ENCODE results near the gene LY9. TPM values are rescaled to one million over a fixed set of nuclear protein-coding genes. Genes with fewer than 3 reads are reported as not detected.
"Not testable (repeated sequence)": the region's sequence is repeated elsewhere in the genome, so short reads cannot be mapped to it uniquely, and the experiment has no call there.

LY9 gene
- total RNA-seq, 1 donor from 2014 or later, result not detected

DNA sequence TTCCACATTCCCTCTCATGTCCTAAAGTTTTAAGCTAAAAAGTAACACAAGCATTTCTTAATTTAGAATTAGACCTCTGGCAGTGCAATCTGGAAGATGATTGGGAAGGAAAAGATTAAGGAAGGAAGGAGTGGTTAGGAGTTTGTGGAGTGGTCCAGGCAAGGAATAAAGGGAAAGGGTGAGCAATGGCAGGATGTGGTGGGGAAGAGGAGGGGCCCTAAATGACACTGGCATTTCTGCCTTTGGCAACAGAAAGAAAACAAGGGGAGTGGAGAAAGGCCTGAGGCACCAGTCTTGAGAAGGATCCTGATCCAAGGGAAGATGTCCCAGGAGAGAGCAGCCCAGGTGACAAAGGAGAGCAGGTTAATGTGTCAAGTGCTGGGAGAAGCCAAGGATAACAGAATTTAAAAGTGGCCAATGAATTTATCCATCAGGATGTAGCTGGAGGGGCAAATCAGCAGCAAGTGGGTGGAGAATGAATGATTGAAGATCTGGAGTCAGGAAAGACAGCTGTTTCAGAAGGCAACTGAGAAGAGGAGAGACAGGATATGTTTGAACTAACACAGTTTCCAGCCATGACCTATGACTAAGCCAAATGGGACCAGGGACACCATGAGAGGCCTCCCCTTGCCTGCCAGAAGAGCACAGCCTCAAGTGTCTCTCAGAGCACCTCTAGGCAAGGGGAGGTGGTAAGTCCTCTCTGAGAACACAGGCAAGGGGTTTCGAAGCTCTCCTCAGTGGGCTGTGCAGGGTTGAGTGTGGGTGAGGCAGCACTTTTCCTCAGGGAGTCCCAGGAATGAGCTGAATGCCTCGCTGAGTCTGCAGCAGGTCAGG lies 20.9 kb upstream of the LY9 start:
- DNase-seq (ENCODE audit: low read depth, low spot score), result no peak

DNA sequence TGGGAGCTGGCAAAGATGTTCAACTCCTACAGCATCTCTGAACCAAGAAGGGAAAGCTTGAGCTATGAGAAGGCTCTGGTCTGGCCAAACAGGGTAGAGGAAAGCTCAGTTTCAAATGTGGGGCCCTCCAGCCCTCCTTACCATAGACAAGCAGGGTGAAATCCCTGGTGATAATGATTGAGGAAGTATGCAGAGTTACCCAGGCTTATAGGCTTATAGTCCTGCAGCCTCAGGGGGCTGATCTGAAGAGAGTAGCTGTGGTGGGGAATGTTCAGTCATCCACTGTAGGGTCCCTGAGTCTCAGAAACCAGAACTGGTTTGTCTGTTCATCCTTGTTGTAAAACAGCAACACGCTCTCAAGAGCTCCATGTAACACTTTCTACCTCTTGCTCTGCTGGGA lies 19.8 kb upstream of the LY9 start:
- DNase-seq (ENCODE audit: low read depth, low spot score), result no peak

DNA sequence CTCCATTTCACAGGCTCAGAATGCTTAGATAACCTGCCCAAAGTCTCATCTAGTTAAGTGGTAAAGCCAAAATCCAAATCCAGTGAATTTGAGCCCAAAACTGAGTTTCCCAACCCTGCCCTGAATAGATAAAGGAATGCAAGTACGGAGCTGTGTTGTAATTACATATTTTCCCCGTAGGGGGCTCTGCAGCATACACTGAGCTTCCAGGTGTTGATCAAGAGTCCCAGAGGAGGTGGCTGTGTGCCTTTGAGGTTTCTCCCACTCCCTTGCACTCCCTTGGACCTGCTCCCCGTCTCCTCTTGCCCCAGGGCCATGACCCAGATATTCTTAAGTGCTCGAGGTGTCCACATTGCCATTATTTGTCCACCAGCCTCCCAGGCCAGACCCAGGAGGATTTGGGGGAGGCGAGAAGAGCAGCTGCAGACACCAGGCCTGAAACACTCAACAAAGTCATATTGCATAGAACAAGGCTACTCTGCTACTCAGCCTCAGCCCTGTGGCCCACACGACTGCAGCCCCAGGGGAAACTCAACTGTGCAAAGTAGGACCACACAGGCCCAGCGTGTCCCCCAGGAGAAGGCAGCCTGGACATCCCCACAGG lies 18.4 kb upstream of the LY9 start:
- DNase-seq (ENCODE audit: low read depth, low spot score), result no peak

DNA sequence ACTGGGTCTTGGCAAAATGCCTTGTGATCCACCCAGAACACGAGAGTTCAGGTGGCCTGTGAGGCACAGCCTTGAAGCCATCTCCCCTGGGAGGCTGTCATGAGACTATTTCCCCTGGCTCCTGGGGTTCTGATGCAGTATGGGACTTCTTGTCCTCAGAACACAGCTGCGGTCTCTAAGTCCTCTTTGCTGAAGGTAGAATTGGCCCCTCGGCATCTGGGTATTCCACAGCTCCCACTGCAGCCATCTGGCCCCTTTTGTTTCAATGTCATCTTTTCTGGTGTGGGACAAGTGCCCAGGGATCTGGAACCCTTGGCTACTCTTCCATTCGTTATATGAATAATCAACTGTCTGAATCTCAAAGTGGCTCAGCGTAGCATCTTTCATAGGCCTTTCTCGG lies 17.0 kb upstream of the LY9 start:
- no peak for DNase-seq (ENCODE audit: low read depth, low spot score)

DNA sequence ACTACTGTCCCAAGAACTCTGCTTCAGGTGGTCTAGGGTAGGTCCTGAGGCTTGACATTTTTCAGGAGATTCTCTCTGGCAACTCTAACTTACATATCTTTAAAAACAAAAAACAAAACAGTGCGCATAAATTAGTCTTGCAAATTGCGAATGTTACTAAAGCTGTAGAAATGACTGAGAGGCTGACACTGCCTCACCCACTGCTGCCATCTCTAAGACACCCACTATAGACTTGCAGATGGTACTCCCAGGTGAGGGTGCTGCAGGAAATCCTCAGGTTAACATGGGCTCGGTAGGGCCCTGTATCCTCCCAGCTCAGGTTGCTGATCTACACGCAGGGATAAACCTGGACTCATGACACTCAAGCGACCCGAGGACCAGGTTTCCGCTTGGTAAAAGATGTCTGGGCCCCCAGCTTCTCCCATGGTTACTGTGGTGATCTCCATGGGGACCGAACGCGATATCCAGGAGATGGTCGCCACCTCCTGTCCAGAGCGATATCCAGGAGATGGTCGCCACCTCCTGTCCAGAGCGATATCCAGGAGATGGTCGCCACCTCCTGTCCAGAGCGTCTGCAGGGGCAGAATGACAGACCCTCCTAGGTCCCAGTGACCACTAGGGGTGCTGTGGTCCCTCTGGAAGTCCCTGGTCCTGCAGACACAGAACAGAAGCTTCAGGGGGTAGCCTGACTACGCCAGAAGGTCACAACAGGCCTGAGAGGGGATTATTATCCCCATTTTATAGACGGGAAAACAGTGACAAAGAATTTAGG lies 16.2 kb upstream of the LY9 start:
- no peak for DNase-seq (ENCODE audit: low read depth, low spot score)

DNA sequence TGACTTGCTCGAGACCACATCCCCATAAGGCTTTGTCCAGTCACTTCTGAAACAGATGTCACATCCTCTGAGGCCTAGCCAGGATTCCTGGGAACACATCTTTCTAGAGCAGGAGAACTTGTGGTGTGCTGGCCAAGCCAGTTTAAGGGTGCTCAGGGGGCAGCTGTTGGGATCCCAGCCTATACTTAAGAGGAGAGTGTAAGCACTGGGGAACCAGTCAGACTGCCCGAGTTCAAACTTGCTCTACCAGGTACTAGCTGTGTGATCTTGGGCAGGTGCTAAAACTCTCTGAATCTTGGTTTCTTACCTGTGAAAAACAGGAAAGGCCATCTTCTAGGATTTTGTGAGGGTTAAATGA lies 15.6 kb upstream of the LY9 start:
- DNase-seq (ENCODE audit: low read depth, low spot score), result no peak

DNA sequence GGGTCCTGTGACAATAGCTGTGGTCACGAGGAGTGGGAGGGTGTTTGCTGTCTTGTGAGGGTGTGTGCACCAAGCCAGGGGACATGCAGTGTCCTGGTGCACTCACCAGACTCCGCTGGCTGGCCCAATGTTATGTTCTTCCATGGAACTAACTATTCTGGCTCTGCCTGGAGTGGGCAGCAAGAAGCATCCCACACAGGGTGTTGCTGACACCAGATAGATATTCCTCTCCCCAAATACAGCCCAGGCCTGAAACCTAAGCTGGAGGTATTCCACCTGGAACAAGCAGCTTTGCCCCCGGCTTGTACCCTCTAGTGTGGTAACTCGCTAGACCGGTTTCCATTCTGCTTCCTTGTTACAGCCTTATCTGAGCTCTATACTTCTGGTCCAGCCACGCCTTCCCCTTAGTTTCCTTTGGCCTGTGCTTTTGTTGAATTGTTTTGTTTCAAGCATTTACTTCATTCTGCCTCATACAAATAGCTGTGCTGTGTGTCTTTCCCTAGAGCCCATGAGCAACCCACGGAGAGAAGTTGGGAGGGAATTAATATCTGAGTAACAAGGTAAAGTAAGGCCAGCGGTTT lies 14.7 kb upstream of the LY9 start:
- no peak for DNase-seq (ENCODE audit: low read depth, low spot score)

DNA sequence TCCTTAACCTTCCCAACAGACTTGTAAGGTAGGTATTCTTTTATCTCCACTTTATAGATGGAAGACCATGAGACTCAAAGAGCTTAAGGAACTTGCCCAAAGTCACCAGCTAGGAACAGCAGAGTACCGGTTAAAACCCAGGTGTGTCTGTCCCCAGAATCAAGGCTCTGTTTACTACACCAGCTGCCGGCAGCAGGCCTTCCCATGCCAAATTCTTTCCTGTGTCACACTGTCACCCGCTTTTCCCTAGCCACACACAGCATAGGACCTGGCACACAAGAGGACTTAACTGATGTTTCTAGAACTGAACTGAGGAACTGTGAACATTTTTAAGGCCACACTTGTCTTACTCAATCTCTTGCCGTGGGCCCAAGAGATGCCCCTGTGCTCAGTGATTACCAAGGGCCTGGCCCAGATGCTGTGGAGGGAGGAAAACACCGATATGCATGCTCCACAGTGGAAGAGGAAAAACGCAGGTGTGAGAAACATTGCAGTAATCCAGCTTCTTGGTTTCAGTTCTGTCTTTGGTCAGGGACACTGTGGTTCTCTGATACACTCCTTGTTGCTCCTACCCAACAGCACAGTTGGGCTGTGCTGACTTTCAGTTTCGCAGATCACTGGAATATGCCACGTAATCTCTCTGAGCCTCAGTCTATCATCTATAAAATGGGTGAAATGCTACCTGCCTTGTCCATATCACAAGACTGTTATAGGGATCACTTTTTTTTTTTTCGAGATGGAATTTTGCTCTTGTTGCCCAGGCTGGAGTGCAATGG lies 13.9 kb upstream of the LY9 start:
- no peak for DNase-seq (ENCODE audit: low read depth, low spot score)

DNA sequence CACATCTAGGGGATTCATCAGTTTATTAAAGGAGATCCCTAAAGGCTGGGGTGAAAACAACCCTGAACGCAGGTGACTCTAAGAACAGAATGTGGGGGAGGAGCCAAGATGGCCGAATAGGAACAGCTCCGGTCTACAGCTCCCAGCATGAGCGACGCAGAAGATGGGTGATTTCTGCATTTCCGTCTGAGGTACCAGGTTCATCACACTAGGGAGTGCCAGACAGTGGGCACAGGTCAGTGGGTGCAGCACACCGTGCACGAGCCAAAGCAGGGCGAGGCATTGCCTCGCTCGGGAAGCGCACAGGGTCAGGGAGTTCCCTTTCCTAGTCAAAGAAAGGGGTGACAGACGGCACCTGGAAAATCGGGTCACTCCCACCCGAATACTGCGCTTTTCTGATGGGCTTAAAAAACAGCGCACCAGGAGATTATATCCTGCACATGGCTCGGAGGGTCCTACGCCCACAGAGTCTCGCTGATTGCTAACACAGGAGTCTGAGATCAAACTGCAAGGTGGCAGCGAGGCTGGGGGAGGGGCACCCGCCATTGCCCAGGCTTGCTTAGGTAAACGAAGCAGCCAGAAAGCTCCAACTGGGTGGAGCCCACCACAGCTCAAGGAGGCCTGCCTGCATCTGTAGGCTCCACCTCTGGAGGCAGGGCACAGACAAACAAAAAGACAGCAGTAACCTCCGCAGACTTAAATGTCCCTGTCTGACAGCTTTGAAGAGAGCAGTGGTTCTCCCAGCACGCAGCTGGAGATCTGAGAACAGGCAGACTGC lies 12.8 kb upstream of the LY9 start:
- not testable (repeated sequence) for DNase-seq (ENCODE audit: low read depth, low spot score)

DNA sequence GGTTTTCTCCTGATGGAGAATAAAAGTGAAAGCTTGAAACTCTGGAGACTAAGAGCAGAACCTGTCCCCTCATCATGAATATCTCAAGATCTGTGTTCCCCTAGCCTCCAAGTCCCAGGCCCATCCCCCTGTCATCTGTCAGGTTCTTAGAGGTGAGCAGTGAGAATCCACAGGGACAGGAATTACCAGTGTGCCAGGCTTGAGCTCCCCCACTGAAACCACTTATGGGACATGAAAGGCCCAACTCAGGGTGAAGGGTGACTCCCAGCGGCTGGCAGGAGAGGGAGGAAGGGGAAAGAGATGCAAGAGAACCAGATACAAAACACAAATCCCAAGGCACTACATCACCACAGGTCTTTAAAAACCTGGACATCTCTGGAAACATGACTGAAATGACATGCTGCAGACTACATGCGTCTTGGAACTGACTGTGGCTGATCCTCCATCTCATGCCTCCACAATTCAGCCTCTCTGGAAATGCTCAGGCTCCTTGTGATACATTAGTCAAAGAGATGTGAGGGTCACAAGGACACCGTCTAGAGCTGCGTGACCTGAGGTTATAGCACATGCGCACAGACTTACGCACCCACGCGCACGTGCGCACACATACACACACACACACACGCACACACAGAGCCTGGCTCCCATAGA lies 6.8 kb upstream of the LY9 start:
- no peak for DNase-seq (ENCODE audit: low read depth, low spot score)

DNA sequence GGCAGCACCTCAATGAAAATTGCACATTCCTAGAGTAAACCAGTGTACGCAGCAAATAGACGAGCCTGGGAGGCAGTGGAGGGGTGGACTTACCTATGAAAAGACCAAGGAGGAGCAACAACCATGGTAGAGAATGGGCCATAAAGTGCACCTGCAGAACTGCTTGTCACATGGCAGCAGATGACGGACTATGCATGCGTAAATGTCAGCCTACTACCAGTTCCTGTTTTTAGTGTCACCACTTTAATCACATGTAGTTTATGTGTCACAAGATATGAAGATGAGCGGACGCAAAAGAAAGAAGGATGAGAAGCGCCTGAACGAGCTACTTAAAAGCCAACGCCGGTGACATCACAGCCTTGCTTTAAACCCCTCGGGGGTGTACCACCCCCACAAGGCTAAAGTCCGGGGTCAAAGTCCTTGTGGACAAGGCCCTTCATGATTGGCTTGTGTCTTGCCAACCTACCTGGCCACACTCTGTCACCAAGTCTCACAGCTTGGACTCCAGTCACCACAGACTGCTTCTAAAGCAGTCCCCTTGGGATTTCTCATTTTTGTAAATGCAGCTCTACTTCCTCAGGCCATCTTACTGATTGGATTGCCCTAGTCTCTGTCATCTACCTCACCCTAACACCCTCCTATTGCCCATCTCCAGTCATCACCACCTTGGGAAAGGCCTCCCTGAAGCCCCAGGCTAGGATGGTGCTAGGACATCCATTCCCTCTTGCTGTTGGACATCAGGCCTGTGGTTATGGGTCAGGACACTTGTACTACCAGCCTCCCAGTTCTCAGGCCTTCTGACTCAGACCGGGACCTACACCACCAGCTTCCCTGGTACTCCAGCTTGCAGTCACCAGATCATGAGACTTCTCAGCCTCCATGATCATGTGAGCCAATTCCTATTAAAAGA lies 6.0 kb upstream of the LY9 start:
- no peak for DNase-seq (ENCODE audit: low read depth, low spot score)

DNA sequence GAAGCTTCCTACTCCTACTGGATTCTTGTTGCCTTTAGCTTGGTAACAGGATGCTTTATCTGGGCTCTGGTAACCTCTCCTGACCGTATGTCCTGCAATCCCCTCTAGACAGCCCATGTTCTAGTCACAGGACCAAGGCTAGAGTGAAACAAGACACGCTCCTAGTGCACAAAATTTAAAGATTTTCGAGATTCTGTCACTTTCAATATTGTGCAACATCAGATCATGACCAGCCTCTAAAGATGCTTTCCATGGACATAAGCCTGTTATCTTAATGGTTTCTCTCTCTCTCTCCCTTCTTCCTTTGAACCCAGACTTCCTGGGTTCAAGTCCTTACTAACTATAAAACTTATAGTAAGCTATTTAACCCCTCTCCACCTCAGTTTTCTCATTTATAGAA lies 1.6 kb upstream of the LY9 start:
- DNase-seq (ENCODE audit: low read depth, low spot score), result no peak

DNA sequence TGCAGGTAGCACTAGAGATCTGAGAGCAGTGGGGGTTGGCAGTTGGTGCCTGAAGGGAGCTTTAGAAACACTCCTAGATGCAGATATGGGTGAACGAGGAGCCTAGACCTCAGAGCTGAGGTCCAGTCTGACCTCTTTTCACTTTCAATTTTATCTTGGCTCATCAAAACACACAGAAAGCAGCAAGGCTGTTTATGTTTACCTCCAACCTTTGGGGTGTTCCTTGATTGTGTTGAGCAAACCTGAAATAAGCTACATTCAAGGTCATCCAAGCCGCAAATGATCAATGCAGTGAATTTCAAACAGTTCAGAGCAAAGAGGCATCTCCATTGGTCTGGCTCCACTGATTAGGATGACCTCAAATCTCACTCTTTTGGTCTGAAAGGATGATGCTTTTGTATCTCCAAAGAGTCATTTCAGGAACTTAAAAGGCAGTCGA lies 1.3 kb downstream of the LY9 start:
- no peak for DNase-seq (ENCODE audit: low read depth, low spot score)

DNA sequence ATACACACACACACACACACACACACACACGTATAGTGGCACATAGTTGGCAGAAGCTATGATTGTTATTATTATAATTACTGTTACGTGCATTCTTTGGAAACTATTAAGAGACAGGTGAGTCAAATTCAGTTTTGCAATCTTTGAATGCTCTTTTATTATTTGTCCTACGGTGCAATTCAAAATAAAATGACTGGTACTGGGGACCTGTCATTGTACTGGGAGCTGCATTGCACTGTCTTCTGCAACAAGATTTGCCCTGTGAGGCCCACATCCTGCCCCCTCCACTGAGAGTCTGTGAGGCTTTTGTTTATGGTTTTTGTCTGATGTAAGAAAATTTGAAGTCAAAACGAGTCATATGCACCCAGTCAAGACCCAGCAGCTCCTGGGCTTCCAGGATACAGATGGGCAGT lies 1.9 kb downstream of the LY9 start:
- DNase-seq (ENCODE audit: low read depth, low spot score), result no peak

DNA sequence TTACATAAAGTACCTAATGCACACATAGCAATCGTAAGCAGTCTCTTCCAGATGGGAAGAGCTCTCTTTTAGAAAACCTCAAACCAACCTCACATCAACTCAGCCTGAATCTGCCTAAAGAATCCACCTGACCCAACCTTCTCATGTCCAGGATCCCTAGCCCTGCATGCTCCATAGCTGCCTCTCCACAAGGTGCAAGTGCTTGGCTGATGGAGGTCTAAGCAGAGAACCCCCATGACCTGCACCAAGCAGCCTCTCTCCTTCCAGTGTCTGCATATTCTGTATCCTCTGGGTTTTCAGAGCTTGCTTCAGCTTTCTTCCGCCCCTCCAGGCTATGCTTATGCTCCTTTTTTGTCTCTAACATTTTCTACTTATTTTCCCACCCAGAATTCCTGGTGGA lies 2.5 kb downstream of the LY9 start:
- DNase-seq (ENCODE audit: low read depth, low spot score), result no peak

DNA sequence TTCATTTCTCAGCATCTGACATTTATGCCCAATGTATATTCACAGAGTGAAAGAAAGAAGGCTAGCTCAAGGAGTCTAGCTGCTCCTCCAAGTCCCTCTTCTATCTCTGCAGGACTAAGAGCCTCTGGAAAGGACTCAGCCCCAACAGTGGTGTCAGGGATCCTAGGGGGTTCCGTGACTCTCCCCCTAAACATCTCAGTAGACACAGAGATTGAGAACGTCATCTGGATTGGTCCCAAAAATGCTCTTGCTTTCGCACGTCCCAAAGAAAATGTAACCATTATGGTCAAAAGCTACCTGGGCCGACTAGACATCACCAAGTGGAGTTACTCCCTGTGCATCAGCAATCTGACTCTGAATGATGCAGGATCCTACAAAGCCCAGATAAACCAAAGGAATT lies 3.7 kb downstream of the LY9 start:
- no peak for DNase-seq (ENCODE audit: low read depth, low spot score)

DNA sequence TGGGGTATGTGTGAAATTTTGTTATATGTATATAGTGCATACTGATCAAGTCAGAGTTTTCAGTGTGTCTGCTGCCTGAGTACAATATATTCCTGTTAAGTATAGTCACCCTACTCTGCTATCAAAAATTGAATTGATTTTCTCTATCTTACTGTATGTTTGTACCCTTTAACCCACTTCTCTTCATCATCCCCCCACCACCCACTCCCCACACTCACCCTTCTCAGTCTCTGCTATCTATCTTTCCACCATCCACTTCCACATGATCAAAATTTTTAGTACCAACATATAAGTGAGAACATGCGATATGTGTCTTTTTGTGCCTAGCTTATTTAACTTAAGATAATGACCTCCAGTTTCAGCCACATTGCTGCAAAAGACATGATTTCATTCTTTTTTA lies 4.2 kb downstream of the LY9 start:
- no peak for DNase-seq (ENCODE audit: low read depth, low spot score)

DNA sequence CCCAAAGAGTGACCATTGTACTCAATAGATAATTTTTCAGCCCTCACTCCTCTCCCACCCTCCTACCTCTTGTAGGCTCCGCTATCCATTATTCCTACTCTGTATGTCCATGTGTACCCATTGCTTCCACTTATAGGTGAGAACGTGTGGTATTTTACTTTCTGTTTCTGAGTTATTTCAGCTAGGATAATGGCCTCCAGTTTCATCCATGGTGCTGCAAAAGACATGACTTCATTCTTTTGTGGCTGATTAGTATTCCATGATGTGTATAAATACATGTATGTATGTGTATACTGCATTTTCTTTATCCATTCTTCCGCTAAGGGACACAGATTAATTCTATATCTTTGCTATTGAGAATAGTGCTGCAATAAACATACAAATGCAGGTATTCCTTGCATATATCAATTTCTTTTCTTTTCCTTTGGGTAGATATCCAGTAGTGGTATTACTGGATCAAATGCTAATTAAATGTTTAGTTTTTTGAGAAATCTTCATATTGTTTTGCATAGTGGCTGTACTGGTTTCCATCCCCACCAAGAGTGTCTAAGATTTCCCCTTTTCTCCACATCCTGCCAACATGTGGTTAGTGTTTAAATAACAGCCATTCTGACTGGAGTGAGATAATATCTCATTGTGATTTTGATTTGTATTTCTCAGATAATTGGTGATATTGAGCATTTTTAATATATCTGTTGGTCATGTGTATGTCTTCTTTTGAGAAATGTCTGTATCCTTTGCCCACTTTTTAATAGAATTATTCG lies 4.9 kb downstream of the LY9 start:
- no peak for DNase-seq (ENCODE audit: low read depth, low spot score)

All from pulmonary artery endothelial cell (primary cell).